ENCODE data around the gene EPHA8.

- TF ChIP-seq CTCF (IDR thresholded peaks at IDR 0.05): no peak
- TF ChIP-seq POLR2A (IDR thresholded peaks at IDR 0.05; ENCODE audit: low read depth): no peak
Observed at GRCh38 chr1:22526098-22526497, 37.2 kb upstream of the EPHA8 start.
